HepG2 (cell line): Measurements from ENCODE around the gene VASN.

Experiments used
- CREM ChIP-seq, 2 experiments: sonication (generic) in 1 of 2; formaldehyde crosslinking in 1 of 2; IDR thresholded peaks; 2 replicates each; pipeline versions ENCODE4 v1.4.0 to v1.6.1; 2016 to 2020; ENCODE audit warnings: antibody characterized with exemption in 1 of 2, mild to moderate bottlenecking in 1 of 2, missing genetic modification reagents in 1 of 2
- SATB2 ChIP-seq: sonication (generic); formaldehyde crosslinking; IDR thresholded peaks from 2 replicates; pipeline ENCODE4 v1.5.0; 2020; ENCODE audit warnings: missing genetic modification reagents
- TARDBP ChIP-seq: sonication (generic); formaldehyde crosslinking; IDR thresholded peaks from 2 replicates; pipeline ENCODE4 v1.8.0; 2022; ENCODE audit warnings: mild to moderate bottlenecking, missing genetic modification reagents
- ZNF343 ChIP-seq: sonication (generic); formaldehyde crosslinking; IDR thresholded peaks from 2 replicates; pipeline ENCODE4 v1.4.0; 2020; ENCODE audit warnings: mild to moderate bottlenecking, missing genetic modification reagents
- TF ChIP-seq, protein P1 (sequence below): sonication (generic); formaldehyde crosslinking; IDR thresholded peaks from 2 replicates; pipeline ENCODE4 v1.5.0; 2020; ENCODE audit warnings: missing genetic modification reagents, mild to moderate bottlenecking, borderline replicate concordance
- TF ChIP-seq, protein P2 (sequence below): sonication (generic); formaldehyde crosslinking; IDR thresholded peaks from 2 replicates; pipeline ENCODE4 v1.5.0; 2020; ENCODE audit warnings: mild to moderate bottlenecking, missing genetic modification reagents, moderate library complexity

DNA sequence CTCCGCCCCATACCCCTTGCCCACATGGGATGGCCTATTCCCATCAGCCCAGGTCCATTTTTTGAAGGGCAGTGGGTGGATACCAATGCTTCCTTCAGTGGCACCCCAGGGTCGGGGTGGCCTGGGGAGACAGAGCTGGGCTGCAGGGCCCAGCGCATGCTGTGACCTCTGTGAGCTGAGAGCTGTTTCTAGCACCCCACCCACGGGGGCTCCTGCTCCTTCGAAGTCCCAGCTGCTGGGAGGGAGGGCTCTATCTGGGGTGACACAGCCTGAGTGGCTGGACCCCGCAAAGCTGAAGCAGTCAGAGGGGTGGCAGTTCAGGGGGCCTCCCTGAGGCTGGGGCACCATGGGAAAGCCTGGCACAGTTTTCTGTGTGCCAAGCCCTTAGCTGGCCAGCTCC, 31.2 kb upstream of the VASN start:
- TF ChIP-seq, protein P1, sequence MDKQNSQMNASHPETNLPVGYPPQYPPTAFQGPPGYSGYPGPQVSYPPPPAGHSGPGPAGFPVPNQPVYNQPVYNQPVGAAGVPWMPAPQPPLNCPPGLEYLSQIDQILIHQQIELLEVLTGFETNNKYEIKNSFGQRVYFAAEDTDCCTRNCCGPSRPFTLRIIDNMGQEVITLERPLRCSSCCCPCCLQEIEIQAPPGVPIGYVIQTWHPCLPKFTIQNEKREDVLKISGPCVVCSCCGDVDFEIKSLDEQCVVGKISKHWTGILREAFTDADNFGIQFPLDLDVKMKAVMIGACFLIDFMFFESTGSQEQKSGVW (CRISPR knock-in tag) = no peak
- TF ChIP-seq CREM (IDR thresholded peaks at IDR 0.05) (no peak), CREM (CRISPR knock-in tag; IDR thresholded peaks at IDR 0.05) (no peak), ZNF343 (no peak), SATB2 (CRISPR knock-in tag) (no peak), TARDBP (no peak)
- TF ChIP-seq, protein P2, sequence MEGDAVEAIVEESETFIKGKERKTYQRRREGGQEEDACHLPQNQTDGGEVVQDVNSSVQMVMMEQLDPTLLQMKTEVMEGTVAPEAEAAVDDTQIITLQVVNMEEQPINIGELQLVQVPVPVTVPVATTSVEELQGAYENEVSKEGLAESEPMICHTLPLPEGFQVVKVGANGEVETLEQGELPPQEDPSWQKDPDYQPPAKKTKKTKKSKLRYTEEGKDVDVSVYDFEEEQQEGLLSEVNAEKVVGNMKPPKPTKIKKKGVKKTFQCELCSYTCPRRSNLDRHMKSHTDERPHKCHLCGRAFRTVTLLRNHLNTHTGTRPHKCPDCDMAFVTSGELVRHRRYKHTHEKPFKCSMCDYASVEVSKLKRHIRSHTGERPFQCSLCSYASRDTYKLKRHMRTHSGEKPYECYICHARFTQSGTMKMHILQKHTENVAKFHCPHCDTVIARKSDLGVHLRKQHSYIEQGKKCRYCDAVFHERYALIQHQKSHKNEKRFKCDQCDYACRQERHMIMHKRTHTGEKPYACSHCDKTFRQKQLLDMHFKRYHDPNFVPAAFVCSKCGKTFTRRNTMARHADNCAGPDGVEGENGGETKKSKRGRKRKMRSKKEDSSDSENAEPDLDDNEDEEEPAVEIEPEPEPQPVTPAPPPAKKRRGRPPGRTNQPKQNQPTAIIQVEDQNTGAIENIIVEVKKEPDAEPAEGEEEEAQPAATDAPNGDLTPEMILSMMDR (CRISPR knock-in tag) = no peak
